Uterus (tissue), 2 donors: ENCODE data around the gene ABHD12B.

Experiments
- CTCF ChIP-seq, 4 experiments: fragments of 200-600 bp in 2 of 4; fragments of 450-650 bp in 2 of 4; sonication (generic) in 2 of 4; IDR thresholded peaks; one replicate each; pipeline ENCODE4 v1.5.1; 2016 to 2019; ENCODE audit warnings: antibody characterized with exemption in 4 of 4, mild to moderate bottlenecking in 2 of 4, moderate library complexity in 1 of 4
- POLR2A ChIP-seq, 2 donors: fragments of 450-650 bp; IDR thresholded peaks; one replicate each; pipeline ENCODE4 v1.6.1; 2016; ENCODE audit warnings: antibody characterized with exemption in 2 of 2, mild to moderate bottlenecking in 1 of 2, moderate library complexity in 1 of 2

- TF ChIP-seq CTCF (IDR thresholded peaks at IDR 0.05) (no peak), POLR2A (IDR thresholded peaks at IDR 0.05) (no peak)
Measured at GRCh38 chr14:50887476-50887875, 15.6 kb downstream of the ABHD12B start.
